Ramos (cell line): ENCODE data around the gene FARP1.

Source experiments
- in situ Hi-C: fragments of 300-500 bp; cut with MboI; formaldehyde crosslinking; loops from one replicate; pipeline ENCODE4 v1.14.3; 2022; ENCODE audit warnings: low sequenced_read_pairs; ENCODE audit not compliant: unreplicated experiment

The FARP1 gene

DNA sequence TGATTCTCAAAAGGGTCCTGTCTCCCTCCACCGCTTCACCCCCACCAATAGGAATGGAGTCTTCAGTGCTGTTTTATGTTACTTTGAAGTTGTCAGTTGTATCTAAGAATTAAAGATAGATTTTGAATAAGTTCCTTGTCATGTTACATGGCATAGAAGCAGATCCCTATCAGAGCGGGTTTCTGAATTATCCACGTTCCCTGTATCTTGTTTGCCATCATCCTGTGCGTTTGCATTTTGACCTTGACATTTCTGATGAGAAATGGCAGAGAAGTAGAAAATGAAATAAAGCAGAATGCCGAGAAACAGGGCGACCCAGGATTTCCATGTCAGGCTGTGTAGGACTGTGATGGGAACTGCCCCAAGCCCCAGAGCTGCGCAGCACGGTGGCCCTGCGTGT is 154.9 kb downstream of the FARP1 start:
- in situ Hi-C loops = no loop called here

GRCh38 chr13:98298599-98298998 is 155.7 kb downstream of the FARP1 start:
- in situ Hi-C loops = no loop called here

DNA sequence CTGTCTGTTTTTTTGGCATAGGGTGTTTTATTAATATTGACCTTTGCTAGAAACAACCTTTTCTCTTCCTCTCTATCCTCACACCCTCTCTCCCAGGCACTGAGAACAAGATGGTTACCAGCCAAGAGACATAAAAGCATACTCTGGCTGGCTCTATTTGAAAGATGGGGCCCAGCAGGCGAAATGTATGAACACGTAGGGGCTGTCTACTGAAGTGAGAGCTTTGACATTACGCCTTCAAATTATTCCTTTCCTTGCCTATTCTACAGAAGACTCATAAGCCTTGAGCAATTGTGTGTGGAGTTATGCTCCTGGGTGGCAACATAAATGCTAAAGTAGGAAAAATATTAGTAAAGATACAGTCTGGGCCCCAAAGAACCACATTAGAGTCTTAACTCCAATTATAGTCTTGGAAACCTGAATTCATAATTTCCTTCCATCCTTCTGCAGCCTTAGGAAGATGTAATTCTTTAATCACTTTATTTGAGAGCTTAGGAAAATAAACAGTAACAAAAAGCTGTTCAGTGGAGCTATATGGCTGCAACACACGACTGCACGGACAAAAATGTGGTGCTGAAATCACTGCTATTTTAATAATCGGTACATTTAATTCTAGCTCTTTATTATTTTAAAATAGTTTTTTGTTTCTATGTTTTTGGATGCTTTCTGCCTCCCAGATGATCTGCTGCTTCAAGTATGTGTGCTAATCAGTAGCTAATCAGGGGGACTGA is 156.5 kb downstream of the FARP1 start:
- in situ Hi-C loops = no loop called here

DNA sequence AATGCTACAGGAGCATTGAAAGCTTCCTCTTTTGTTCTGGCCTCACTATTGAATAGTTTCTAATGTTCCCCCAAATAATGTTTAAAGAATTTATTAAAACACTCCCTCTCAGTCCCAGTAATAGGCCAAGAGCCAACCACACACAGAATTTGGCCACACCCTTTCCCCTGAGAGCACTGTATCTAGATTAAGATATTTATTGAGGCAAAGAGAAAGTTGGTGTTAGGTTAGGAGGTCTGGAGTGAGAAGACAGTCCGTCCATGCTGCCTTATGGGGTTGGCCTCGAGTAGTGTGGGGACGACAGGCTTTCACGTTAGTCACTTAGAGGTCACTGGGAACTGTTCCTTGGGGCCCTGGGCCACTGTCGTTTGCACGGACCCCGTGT is 157.1 kb downstream of the FARP1 start:
- in situ Hi-C loops = no loop called here

DNA sequence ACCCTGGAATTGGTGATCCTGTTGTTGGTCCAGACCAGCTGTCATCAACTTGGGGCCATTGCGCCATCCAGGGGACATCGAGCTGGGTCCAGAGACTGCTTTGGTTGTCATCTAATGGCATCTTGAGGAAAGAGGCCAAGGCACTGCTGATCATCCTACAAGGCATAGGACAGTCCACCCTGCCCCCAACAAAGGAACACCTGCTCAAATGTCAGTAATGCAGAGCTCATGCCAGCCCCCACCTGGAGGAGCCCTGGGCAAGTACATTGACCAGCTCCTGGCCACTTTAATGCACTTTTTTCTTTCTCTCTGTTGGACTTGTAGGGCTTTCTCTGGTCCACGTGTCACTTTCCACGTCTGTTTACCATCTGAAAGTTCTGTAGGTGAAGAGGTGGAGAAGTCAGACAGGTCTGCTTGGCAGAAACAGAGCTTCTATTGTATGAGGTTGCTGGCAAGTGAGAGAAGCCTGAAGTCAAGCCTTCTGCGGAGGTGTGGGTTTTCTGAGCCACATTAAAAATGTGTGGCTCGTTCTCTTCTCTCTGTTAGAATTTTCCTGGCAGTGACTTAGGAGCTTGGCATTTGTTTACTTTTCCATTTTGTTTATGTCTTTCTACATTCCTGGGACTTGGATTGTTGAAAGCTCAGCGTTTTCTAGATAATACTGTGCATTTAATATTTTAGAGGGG is 158.2 kb downstream of the FARP1 start:
- in situ Hi-C loops = no loop called here

DNA sequence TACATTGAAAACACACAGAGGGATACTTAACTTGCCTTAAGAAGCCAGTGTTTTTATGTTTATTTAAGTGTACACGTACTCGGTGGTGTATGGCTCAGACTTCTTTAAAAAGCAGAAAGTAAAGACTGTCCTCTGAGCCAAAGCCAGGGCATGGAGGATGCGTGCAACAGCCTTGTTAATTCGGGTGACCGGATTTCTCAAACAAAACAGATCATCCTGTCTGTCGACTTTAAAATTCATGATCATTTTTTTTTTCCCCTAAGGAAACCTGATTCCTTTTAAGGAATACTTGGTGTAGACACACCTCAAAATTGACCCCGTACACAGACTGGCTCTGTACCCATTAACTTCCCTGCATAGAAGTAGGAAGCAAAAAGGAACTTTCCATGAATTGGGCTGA is 158.8 kb downstream of the FARP1 start:
- in situ Hi-C loops = no loop called here

DNA sequence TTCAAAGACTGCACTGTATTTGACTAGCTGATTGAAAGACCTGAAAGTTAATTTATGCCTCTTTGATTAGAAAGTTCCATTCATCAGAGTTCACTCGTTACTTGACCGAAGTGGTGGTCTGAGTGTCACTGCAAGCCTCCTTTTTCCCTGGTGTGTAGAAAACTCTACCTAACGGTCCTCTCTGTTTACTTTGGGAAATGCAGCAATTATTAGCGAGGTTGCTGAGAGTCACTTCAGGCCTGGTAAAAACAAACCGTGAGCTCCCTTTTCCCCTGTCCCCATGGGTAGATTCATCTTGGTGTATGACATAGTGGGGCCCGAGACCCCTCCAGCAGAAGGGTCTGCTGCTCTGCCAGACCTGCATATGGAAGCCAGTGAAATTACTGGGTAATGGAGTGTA is 161.0 kb downstream of the FARP1 start:
- in situ Hi-C loops = no loop called here

DNA sequence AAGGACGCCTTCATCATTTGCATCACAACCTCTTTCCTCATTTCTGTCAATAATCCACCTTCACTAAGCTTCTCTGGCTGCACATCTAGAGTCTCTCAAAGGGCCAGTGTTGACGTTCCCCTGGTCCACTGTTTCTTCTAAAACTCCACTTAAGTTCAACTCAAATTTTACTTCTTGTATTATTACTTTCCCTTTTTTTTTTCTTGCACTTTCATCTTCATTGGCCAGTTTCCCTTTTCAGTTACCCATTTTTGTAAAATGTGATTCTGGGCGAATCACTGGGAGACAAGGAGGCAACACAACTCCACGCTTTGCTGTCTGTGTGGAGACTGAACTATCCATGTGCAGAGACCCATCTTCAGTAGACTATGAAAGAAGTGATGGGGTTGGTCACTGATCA is 162.8 kb downstream of the FARP1 start:
- in situ Hi-C loops = no loop called here

- in situ Hi-C loops = no loop called here
Observed at GRCh38 chr13:98307463-98308085, 164.7 kb downstream of the FARP1 start.

DNA sequence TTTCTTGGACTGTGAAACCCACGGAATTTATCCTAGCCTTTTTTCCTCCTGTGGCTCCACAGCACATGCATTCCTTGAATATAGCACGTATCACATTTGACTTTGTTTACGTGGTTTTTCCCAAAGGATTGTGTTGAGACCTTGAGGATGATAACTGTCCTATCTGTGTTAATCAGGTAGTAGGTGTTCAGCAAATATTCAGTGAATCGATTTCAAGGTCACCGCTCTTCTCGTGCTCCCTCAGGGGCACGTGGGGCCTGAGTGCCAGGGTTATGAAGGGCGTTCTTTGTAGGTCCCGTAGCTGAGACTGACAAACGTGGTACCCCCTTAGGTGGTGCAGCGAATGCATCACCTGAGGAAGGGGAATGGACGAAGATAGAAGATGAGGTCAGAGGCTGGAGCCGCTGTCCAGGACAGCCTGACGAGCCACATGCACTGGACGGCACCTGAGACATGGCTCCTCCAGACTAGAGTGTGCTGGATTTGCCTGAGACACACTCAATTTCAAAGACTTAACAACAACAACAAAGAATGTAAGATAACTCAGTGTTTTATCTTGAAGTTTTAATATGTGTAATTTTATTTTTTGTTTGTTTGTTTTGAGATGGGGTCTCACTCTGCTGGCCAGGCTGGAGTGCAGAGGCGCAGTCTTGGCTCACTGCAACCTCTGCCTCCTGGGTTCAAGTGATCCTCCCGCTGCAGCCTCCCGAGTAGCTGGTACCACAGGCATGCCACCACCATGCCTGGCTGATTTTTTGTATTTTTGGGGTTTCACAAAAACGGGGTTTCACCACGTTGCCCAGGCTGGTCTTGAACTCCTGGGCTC is 165.4 kb downstream of the FARP1 start:
- in situ Hi-C loops = no loop called here

DNA sequence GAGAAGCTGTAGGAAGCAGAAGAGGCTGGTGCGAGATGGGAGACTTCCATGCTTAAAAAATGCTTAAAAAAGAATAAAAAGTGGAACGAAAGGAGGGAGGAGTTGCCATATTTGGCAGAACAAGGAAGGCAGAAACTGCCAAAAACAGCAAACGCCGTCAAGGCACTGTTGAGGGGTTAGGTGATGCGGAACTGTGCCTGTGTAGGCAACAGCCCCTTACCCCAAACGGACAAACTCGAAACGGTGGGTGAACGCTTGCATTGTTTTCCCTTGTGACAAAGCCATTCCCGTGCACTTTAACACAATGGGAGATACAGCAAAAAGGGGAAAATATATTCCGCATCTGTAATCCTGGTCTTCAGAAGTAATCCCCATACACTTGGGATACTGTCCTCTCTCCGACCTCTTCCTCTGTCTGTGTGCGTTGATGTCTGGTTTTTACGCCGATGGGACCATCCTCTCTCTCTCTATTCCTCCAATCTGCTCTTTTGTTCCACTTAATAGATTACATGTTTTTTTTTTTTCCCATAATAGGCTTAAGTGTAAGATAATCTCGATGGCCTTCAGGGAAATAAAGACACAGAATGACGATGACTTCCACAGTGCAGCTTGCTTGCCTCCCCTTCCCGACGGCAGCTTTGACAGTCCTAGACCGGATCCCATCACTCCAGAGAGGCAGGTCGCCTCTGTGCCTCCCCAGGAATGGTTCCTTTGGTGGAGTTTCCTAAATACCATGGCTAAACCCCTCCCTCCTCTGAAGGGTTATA is 166.9 kb downstream of the FARP1 start:
- in situ Hi-C loops = no loop called here

GRCh38 chr13:98310485-98311199 is 167.7 kb downstream of the FARP1 start:
- in situ Hi-C loops = no loop called here

DNA sequence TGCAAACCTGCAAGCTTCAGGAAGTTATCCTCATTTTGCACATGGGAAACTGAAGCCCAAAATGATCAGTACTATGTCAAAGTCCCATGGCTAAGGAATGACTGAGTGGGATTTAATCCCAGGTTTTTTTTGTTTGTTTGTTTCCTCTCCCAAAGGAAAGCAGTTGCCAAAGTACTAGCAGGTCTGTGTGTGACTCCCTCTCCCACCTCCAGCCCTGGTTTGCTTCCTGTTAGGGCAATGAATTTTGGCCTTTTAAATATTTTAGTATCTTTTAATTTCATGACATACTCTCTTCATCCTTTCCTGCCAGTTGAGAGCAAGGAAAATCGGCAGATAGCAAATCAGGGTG is 168.3 kb downstream of the FARP1 start:
- in situ Hi-C loops = no loop called here

DNA sequence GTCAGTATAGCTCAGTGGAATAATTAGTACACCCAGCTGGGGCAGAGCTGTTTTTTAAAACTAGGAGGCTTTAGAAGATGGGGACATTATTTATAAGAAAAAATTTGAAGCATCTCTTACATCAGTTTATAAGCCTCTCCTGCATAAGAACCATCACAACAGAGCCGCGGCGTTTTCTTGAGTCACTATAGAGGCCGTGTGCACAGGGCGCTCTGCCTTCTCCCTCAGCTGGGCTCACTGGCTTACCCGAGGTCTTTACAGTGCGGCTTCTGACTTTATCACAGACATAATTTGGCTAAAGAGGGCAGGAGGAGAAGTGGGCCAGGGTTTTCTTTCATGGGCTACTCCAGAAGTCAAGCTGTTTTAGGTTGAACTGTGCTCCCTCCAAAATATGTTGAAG is 169.7 kb downstream of the FARP1 start:
- in situ Hi-C loops = no loop called here

DNA sequence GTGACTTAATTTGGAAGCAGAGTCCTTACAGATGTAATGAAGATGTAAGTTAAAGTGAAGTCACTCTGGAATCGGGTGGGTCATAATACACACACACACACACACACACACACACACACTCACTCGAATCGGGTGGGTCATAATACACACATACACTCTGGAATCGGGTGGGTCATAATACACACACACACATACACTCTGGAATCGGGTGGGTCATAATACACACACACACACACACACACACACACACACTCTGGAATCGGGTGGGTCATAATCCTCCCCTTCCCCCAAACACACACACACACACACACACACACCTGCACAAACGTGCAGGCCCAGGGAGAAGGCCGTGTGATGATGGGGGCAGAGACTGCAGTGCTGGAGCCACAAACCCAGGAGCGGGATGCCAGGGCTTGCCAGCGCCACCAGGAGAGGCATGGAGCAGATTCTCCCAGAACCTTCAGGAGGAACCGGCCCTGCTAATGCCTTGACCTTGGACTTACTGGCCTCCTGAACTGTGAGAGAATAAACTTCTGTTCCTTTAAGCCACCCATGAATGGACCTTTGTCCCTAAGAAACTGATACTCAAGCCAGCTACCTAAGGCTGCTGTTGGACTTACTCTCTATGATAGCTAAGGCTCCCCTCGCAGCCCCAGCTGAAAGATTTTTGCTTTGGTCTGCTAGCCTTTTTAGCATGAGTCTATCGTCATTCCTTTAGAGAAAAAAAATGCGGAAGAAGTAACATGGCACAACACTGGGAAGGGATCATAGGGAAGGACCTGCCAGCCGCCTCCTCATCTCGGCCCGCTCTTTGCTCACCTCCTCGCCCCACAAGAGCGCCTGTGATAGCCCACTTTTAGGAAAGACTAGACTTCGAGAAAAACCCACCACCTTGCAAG is 170.4 kb downstream of the FARP1 start:
- in situ Hi-C loops = no loop called here

- in situ Hi-C loops = no loop called here
Observed at GRCh38 chr13:98313922-98314292, 171.0 kb downstream of the FARP1 start.

DNA sequence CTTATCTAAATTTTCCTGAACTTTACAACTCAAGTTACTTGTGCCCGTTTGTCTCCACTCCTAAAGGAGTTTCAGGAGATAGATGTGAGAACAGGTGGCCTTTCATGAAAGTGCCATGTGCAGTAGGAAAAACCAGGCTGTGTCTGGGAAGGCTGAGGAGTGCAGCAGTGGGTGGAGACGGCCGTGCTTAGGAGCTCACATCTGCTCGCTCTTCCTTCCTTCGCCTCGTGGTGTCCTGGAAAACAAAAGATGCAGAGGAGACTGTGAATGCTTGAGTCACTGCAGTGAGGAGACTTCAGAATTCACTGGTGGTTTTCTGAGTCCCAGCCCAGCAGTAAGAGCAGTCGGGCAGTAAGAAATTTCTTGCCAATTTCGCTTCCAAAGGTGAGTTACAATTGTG is 172.6 kb downstream of the FARP1 start:
- in situ Hi-C loops = no loop called here

GRCh38 chr13:98315902-98316301 is 173.0 kb downstream of the FARP1 start:
- in situ Hi-C loops = no loop called here
